Vagina (tissue), 2 donors: ENCODE measurements around the gene CCDC63. TPM values are rescaled to one million over a fixed set of nuclear protein-coding genes. Genes with fewer than 3 reads are reported as not detected.
"Not testable (repeated sequence)": the region's sequence is repeated elsewhere in the genome, so short reads cannot be mapped to it uniquely, and the experiment has no call there.

Source experiments
- DNase-seq, 2 donors: peaks; one replicate each; pipeline ENCODE4 v3.0.0-alpha.2; 2017; ENCODE audit errors: extremely low spot score in 2 of 2
- H3K27ac ChIP-seq: fragments of 200-600 bp; sonication (generic); one replicate; pipeline ENCODE4 v1.5.1; 2019
- H3K27me3 ChIP-seq: fragments of 200-600 bp; sonication (generic); one replicate; pipeline ENCODE4 v1.5.1; 2019
- H3K36me3 ChIP-seq, 2 donors: fragments of 200-600 bp; sonication (generic); one replicate each; pipeline ENCODE4 v1.5.1; 2017 to 2019
- H3K4me1 ChIP-seq: fragments of 200-600 bp; sonication (generic); one replicate; pipeline ENCODE4 v1.5.1; 2019
- H3K4me3 ChIP-seq, 2 donors: fragments of 200-600 bp; sonication (generic); 1 replicate in 1 of 2; 2 replicates in 1 of 2; pipeline ENCODE4 v1.5.1; 2016 to 2019
- H3K9me3 ChIP-seq: fragments of 200-600 bp; sonication (generic); one replicate; pipeline ENCODE4 v1.5.1; 2019
- CTCF ChIP-seq, 3 experiments: fragments of 450-650 bp in 2 of 3; fragments of 200-600 bp in 1 of 3; sonication (generic) in 1 of 3; IDR thresholded peaks; one replicate each; pipeline ENCODE4 v1.5.1; 2017 to 2019; ENCODE audit warnings: antibody characterized with exemption in 3 of 3, mild to moderate bottlenecking in 2 of 3, moderate library complexity in 2 of 3
- POLR2A ChIP-seq, 2 donors: fragments of 450-650 bp; IDR thresholded peaks; one replicate each; pipeline ENCODE4 v1.6.1; 2017; ENCODE audit warnings: antibody characterized with exemption in 2 of 2, mild to moderate bottlenecking in 2 of 2, moderate library complexity in 2 of 2
- POLR2AphosphoS5 ChIP-seq, 2 donors: sonication (generic); formaldehyde crosslinking; IDR thresholded peaks; one replicate each; pipeline ENCODE4 v1.9.0; 2017; ENCODE audit warnings: antibody characterized with exemption in 2 of 2, mild to moderate bottlenecking in 2 of 2, low read depth in 1 of 2; ENCODE audit not compliant: insufficient read depth in 1 of 2
- intact Hi-C: fragments of 100-400 bp; cut with DNase I; formaldehyde crosslinking; loops from one replicate; pipeline ENCODE4 v1.15.1; 2023
- total RNA-seq: library from RNA; depleted of rRNA; stranded (reverse); fragments of >200 nt; gene quantifications from one replicate; pipeline ENCODE4 v1.2.3, GENCODE V29; 2016

CCDC63 gene
- total RNA-seq, 1 donor from 2014 or later, result not detected

GRCh38 chr12:110856542-110856941 is 9.8 kb downstream of the CCDC63 start:
- Histone ChIP-seq H3K4me1 (no peaks in the 10 kb centered on the region), H3K27me3 (no peaks in the 10 kb centered on the region), H3K27ac (no peak overlapping the region), H3K4me3 (no peak overlapping the region), H3K9me3 (no peaks in the 10 kb centered on the region), H3K36me3 (no peaks in the 10 kb centered on the region)
- no peak for TF ChIP-seq CTCF (IDR thresholded peaks at IDR 0.05)
- TF ChIP-seq POLR2A (IDR thresholded peaks at IDR 0.05), result no peak
- TF ChIP-seq POLR2AphosphoS5 (IDR thresholded peaks at IDR 0.05; ENCODE audit: insufficient read depth in 1 of 2, low read depth in 1 of 2), result no peak
- intact Hi-C loops, result no loop called here
- no peak for DNase-seq

- intact Hi-C loops, result no loop called here
- no peak for TF ChIP-seq CTCF (IDR thresholded peaks at IDR 0.05)
- no peak for TF ChIP-seq POLR2A (IDR thresholded peaks at IDR 0.05)
- TF ChIP-seq POLR2AphosphoS5 (IDR thresholded peaks at IDR 0.05; ENCODE audit: insufficient read depth in 1 of 2, low read depth in 1 of 2), result no peak
- no peak overlapping the region for H3K4me3 ChIP-seq
- no peak for DNase-seq
- H3K4me1 ChIP-seq, result no peaks in the 10 kb centered on the region
- no peak overlapping the region for H3K27ac ChIP-seq
- H3K9me3 ChIP-seq, result no peaks in the 10 kb centered on the region
- no peaks in the 10 kb centered on the region for H3K36me3 ChIP-seq
- H3K27me3 ChIP-seq, result no peaks in the 10 kb centered on the region
Measured at GRCh38 chr12:110857528-110857927, 10.7 kb downstream of the CCDC63 start.

- H3K4me1 ChIP-seq, DNase-seq, H3K4me3 ChIP-seq, H3K27ac ChIP-seq, H3K27me3 ChIP-seq, H3K36me3 ChIP-seq, intact Hi-C loops, H3K9me3 ChIP-seq: not testable (repeated sequence)
Measured at GRCh38 chr12:110857954-110858353, 11.2 kb downstream of the CCDC63 start.

GRCh38 chr12:110858848-110859247 is 12.1 kb downstream of the CCDC63 start:
- no peak overlapping the region for H3K27ac ChIP-seq
- TF ChIP-seq POLR2A (IDR thresholded peaks at IDR 0.05) (no peak), POLR2AphosphoS5 (IDR thresholded peaks at IDR 0.05; ENCODE audit: insufficient read depth in 1 of 2, low read depth in 1 of 2) (no peak), CTCF (IDR thresholded peaks at IDR 0.05) (no peak)
- no peaks in the 10 kb centered on the region for H3K4me1 ChIP-seq
- intact Hi-C loops, result no loop called here
- H3K9me3 ChIP-seq, result no peaks in the 10 kb centered on the region
- H3K36me3 ChIP-seq, result no peaks in the 10 kb centered on the region
- no peak overlapping the region for H3K4me3 ChIP-seq
- no peaks in the 10 kb centered on the region for H3K27me3 ChIP-seq
- DNase-seq, result no peak

GRCh38 chr12:110860833-110861296 is 14.1 kb downstream of the CCDC63 start:
- Histone ChIP-seq H3K36me3 (no peaks in the 10 kb centered on the region), H3K27ac (no peak overlapping the region), H3K4me3 (no peak overlapping the region), H3K27me3 (no peaks in the 10 kb centered on the region), H3K9me3 (no peaks in the 10 kb centered on the region), H3K4me1 (no peaks in the 10 kb centered on the region)
- DNase-seq, result no peak
- intact Hi-C loops, result no loop called here
- TF ChIP-seq POLR2A (IDR thresholded peaks at IDR 0.05), result no peak
- no peak for TF ChIP-seq POLR2AphosphoS5 (IDR thresholded peaks at IDR 0.05; ENCODE audit: insufficient read depth in 1 of 2, low read depth in 1 of 2)
- TF ChIP-seq CTCF (IDR thresholded peaks at IDR 0.05), result no peak

GRCh38 chr12:110861729-110862128 is 14.9 kb downstream of the CCDC63 start:
- intact Hi-C loops, result no loop called here
- H3K36me3 ChIP-seq, result no peaks in the 10 kb centered on the region
- no peak overlapping the region for H3K4me3 ChIP-seq
- no peaks in the 10 kb centered on the region for H3K4me1 ChIP-seq
- no peaks in the 10 kb centered on the region for H3K9me3 ChIP-seq
- no peak overlapping the region for H3K27ac ChIP-seq
- no peak for TF ChIP-seq CTCF (IDR thresholded peaks at IDR 0.05)
- no peak for TF ChIP-seq POLR2AphosphoS5 (IDR thresholded peaks at IDR 0.05; ENCODE audit: insufficient read depth in 1 of 2, low read depth in 1 of 2)
- DNase-seq, result no peak
- no peaks in the 10 kb centered on the region for H3K27me3 ChIP-seq
